Stimulated activated CD8-positive, alpha-beta memory T cell treated with anti-CD3 and anti-CD28 coated beads, Interleukin-4, amount 100 ng/mL, for 24 hours (primary cell): ENCODE data around the gene ZDHHC8.

Experiments
- DNase-seq: peaks from one replicate; pipeline ENCODE4 v3.0.0-alpha.2; 2020; ENCODE audit warnings: low read depth

Gene ZDHHC8

GRCh38 chr22:20131597-20131858 is at the start of gene ZDHHC8:
Gene ZDHHC8, plus strand, starts transcription at chr22:20131804. Its CDS starts 144 bp downstream, at chr22:20131948.
- peak; percentile 35 for DNase-seq

GRCh38 chr22:20083157-20083890 is 48.3 kb upstream of the ZDHHC8 start:
- no peak for DNase-seq

- no peak for DNase-seq
Measured at GRCh38 chr22:20083891-20084546, 47.6 kb upstream of the ZDHHC8 start.

- no peak for DNase-seq
Measured at GRCh38 chr22:20084547-20085413, 46.8 kb upstream of the ZDHHC8 start.

- DNase-seq = no peak
Measured at GRCh38 chr22:20085651-20086050, 46.0 kb upstream of the ZDHHC8 start.

GRCh38 chr22:20086101-20086599 is 45.5 kb upstream of the ZDHHC8 start:
- DNase-seq = no peak

GRCh38 chr22:20086763-20087162 is 44.8 kb upstream of the ZDHHC8 start:
- DNase-seq = no peak

- no peak for DNase-seq
Measured at GRCh38 chr22:20087319-20088262, 44.0 kb upstream of the ZDHHC8 start.

GRCh38 chr22:20088263-20088648 is 43.3 kb upstream of the ZDHHC8 start:
- DNase-seq = no peak

GRCh38 chr22:20089226-20089976 is 42.2 kb upstream of the ZDHHC8 start:
- no peak for DNase-seq

GRCh38 chr22:20089977-20090729 is 41.5 kb upstream of the ZDHHC8 start:
- DNase-seq = no peak

- DNase-seq = no peak
Measured at GRCh38 chr22:20090730-20091240, 40.8 kb upstream of the ZDHHC8 start.

- no peak for DNase-seq
Measured at GRCh38 chr22:20091690-20092476, 39.7 kb upstream of the ZDHHC8 start.

- no peak for DNase-seq
Measured at GRCh38 chr22:20092477-20092854, 39.1 kb upstream of the ZDHHC8 start.

- no peak for DNase-seq
Measured at GRCh38 chr22:20093418-20094196, 38.0 kb upstream of the ZDHHC8 start.

- DNase-seq = no peak
Measured at GRCh38 chr22:20094197-20094807, 37.3 kb upstream of the ZDHHC8 start.

- DNase-seq = no peak
Measured at GRCh38 chr22:20095521-20095920, 36.1 kb upstream of the ZDHHC8 start.
